ENCODE measurements around the gene SLC25A19. TPM values are rescaled to one million over a fixed set of nuclear protein-coding genes. Genes with fewer than 3 reads are reported as not detected.

SLC25A19 gene
- total and polyA plus RNA-seq, 9 of the 15 experiments (the other 6 are each of a cell fraction or from before 2014, with no cell fraction given), result 33.4 to 76.6 (median 55.3) TPM

DNA sequence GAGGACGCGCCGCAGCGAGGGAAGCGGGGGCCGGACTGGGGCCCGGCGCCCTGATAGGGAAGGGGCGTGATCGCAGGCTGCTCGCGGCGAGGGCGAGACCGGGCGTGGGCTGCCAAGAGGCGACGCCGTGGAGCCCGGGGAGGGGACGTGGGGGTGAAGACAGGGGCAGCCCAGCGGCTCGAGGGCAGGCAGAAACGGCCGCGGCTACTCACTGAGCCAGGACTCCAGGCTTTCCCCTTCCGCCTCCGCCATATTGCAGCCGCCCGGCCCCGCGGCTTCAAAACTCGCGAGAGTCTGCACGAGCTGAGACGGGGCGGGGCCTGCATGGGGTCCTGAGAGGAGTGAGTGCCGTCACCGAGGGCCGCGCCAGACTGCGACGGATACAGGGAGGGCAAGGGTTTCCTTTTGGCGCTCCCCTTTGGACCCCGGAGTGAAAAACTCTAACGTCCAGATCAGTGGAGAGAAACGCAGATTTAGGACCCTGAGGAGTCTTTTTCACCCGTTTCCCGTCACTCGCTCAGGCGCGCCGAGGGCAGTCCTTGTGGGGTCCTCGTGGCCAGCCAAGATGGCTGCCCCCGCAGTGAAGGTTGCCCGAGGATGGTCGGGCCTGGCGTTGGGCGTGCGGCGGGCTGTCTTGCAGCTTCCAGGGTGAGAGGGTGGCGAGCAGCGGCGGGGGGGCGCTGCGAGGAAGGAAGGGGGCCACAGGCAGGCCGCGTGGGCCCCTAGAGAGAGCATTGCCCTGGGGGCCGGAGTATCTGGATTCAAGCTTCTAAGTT is 27.7 kb downstream of the SLC25A19 start, which contains the start of the genes GGA3 and MRPS7 (continued):
- TF ChIP-seq ETV1 (tag; conservative IDR thresholded peaks at IDR 0.05; ENCODE audit: low read depth), result peak; percentile 67; the same call in 1 of the 2 replicates
- peak; percentile 67; the same call in 1 of the 2 replicates for TF ChIP-seq ZFPM2 (CRISPR knock-in tag; IDR thresholded peaks at IDR 0.05)
- TF ChIP-seq, protein P1, sequence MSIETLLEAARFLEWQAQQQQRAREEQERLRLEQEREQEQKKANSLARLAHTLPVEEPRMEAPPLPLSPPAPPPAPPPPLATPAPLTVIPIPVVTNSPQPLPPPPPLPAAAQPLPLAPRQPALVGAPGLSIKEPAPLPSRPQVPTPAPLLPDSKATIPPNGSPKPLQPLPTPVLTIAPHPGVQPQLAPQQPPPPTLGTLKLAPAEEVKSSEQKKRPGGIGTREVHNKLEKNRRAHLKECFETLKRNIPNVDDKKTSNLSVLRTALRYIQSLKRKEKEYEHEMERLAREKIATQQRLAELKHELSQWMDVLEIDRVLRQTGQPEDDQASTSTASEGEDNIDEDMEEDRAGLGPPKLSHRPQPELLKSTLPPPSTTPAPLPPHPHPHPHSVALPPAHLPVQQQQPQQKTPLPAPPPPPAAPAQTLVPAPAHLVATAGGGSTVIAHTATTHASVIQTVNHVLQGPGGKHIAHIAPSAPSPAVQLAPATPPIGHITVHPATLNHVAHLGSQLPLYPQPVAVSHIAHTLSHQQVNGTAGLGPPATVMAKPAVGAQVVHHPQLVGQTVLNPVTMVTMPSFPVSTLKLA (conservative IDR thresholded peaks at IDR 0.05), result peak; percentile 89 to 91
- TF ChIP-seq ZBTB8A (IDR thresholded peaks at IDR 0.05; ENCODE audit: partially characterized antibody), result no peak
- TF ChIP-seq, protein P2, sequence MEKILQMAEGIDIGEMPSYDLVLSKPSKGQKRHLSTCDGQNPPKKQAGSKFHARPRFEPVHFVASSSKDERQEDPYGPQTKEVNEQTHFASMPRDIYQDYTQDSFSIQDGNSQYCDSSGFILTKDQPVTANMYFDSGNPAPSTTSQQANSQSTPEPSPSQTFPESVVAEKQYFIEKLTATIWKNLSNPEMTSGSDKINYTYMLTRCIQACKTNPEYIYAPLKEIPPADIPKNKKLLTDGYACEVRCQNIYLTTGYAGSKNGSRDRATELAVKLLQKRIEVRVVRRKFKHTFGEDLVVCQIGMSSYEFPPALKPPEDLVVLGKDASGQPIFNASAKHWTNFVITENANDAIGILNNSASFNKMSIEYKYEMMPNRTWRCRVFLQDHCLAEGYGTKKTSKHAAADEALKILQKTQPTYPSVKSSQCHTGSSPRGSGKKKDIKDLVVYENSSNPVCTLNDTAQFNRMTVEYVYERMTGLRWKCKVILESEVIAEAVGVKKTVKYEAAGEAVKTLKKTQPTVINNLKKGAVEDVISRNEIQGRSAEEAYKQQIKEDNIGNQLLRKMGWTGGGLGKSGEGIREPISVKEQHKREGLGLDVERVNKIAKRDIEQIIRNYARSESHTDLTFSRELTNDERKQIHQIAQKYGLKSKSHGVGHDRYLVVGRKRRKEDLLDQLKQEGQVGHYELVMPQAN (IDR thresholded peaks at IDR 0.05; ENCODE audit: borderline replicate concordance), result peak; percentile 89
- TF ChIP-seq GABPB1 (CRISPR knock-in tag; IDR thresholded peaks at IDR 0.05), result peak; percentile 69; the same call in 1 of the 2 replicates
- TF ChIP-seq BMI1 (IDR thresholded peaks at IDR 0.05; ENCODE audit: low read length), result no peak
- peak; percentile 86 for TF ChIP-seq RBM25 (IDR thresholded peaks at IDR 0.05; ENCODE audit: low read depth, low read length, severe bottlenecking)
- no peak for TF ChIP-seq RBM22 (IDR thresholded peaks at IDR 0.05; ENCODE audit: low read depth, low read length, poor library complexity, severe bottlenecking)
- no peak for TF ChIP-seq MCM7 (IDR thresholded peaks at IDR 0.05)
- TF ChIP-seq ZNF282 (CRISPR knock-in tag; IDR thresholded peaks at IDR 0.05), result no peak
- no peak for TF ChIP-seq POU5F1 (IDR thresholded peaks at IDR 0.05; ENCODE audit: borderline replicate concordance, low read depth, low read length, partially characterized antibody)
- TF ChIP-seq SRF (CRISPR knock-in tag; IDR thresholded peaks at IDR 0.05), result peak; percentile 47 to 91; a peak in 2 of 4 replicates
- TF ChIP-seq, protein P3, sequence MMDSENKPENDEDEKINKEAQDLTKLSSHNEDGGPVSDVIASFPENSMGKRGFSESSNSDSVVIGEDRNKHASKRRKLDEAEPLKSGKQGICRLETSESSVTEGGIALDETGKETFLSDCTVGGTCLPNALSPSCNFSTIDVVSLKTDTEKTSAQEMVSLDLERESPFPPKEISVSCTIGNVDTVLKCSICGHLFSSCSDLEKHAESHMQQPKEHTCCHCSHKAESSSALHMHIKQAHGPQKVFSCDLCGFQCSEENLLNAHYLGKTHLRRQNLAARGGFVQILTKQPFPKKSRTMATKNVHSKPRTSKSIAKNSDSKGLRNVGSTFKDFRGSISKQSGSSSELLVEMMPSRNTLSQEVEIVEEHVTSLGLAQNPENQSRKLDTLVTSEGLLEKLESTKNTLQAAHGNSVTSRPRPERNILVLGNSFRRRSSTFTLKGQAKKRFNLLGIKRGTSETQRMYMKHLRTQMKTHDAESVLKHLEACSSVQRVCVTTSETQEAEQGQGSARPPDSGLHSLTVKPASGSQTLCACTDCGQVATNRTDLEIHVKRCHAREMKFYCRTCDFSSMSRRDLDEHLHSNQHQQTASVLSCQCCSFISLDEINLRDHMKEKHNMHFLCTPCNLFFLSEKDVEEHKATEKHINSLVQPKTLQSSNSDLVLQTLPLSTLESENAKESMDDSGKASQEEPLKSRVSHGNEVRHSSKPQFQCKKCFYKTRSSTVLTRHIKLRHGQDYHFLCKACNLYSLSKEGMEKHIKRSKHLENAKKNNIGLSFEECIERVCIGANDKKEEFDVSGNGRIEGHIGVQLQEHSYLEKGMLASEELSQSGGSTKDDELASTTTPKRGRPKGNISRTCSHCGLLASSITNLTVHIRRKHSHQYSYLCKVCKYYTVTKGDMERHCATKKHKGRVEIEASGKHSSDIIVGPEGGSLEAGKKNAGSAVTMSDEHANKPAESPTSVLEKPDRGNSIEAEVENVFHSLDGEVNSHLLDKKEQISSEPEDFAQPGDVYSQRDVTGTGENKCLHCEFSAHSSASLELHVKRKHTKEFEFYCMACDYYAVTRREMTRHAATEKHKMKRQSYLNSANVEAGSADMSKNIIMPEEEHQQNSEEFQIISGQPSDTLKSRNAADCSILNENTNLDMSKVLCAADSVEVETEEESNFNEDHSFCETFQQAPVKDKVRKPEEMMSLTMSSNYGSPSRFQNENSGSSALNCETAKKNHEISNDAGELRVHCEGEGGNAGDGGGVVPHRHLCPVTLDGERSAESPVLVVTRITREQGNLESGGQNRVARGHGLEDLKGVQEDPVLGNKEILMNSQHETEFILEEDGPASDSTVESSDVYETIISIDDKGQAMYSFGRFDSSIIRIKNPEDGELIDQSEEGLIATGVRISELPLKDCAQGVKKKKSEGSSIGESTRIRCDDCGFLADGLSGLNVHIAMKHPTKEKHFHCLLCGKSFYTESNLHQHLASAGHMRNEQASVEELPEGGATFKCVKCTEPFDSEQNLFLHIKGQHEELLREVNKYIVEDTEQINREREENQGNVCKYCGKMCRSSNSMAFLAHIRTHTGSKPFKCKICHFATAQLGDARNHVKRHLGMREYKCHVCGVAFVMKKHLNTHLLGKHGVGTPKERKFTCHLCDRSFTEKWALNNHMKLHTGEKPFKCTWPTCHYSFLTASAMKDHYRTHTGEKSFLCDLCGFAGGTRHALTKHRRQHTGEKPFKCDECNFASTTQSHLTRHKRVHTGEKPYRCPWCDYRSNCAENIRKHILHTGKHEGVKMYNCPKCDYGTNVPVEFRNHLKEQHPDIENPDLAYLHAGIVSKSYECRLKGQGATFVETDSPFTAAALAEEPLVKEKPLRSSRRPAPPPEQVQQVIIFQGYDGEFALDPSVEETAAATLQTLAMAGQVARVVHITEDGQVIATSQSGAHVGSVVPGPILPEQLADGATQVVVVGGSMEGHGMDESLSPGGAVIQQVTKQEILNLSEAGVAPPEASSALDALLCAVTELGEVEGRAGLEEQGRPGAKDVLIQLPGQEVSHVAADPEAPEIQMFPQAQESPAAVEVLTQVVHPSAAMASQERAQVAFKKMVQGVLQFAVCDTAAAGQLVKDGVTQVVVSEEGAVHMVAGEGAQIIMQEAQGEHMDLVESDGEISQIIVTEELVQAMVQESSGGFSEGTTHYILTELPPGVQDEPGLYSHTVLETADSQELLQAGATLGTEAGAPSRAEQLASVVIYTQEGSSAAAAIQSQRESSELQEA (IDR thresholded peaks at IDR 0.05; ENCODE audit: low read depth), result no peak; the same call in 1 of the 2 replicates
- peak; percentile 33 for TF ChIP-seq NFIC (IDR thresholded peaks at IDR 0.05)
